Colonic mucosa (tissue), 4 donors: ENCODE results near the gene DNAH8. TPM values are rescaled to one million over a fixed set of nuclear protein-coding genes. Genes with fewer than 3 reads are reported as not detected.
"Not testable (repeated sequence)": the region's sequence is repeated elsewhere in the genome, so short reads cannot be mapped to it uniquely, and the experiment has no call there.

ENCODE experiments used
- DNase-seq: peaks from one replicate; pipeline ENCODE4 v3.0.0-alpha.2; 2020
- H3K27ac ChIP-seq: fragments of 200-600 bp; one replicate; pipeline ENCODE4 v1.8.0; 2021
- H3K27me3 ChIP-seq: fragments of 200-600 bp; one replicate; pipeline ENCODE4 v1.8.0; 2021
- H3K36me3 ChIP-seq: fragments of 200-600 bp; one replicate; pipeline ENCODE4 v1.8.0; 2021
- H3K4me1 ChIP-seq: fragments of 200-600 bp; one replicate; pipeline ENCODE4 v1.8.0; 2021; ENCODE audit warnings: mild to moderate bottlenecking
- H3K4me3 ChIP-seq: fragments of 200-600 bp; one replicate; pipeline ENCODE4 v1.8.0; 2021
- H3K9ac ChIP-seq, 2 donors: one replicate each; pipeline ENCODE4 v1.7.0; 2013; ENCODE audit warnings: control low read depth in 2 of 2, low read depth in 2 of 2, low read length in 2 of 2
- H3K9me3 ChIP-seq: fragments of 200-600 bp; one replicate; pipeline ENCODE4 v1.8.0; 2021
- CTCF ChIP-seq: fragments of 200-600 bp; IDR thresholded peaks from one replicate; pipeline ENCODE4 v1.8.0; 2022; ENCODE audit warnings: antibody characterized with exemption, mild to moderate bottlenecking
- intact Hi-C: fragments of 100-400 bp; cut with DNase I; formaldehyde crosslinking; loops from one replicate; pipeline ENCODE4 v1.14.1; 2022
- total RNA-seq, 2 donors: library from RNA; stranded (reverse); fragmentation: NEBNext Ultra II Directional in 1 of 2; extraction: Animal tissue kit (Norgen Biotek cat#: 25700) in 1 of 2; gene quantifications; one replicate each; pipeline ENCODE4 v1.2.1, GENCODE V29; 2021
- donor health status: healthy.
- donor health status: DM: no; HTN: no; CAD: no.
- donor health status: DM: no; HTN: no; CAD: no.

Gene DNAH8
- total RNA-seq, 2 donors from 2014 or later, result not detected

- no peak for DNase-seq
- no peaks in the 10 kb centered on the region for H3K27me3 ChIP-seq
- no peak overlapping the region for H3K9ac ChIP-seq
Observed at GRCh38 chr6:38786486-38786885, 71.4 kb downstream of the DNAH8 start.

GRCh38 chr6:38789256-38789655, 74.1 kb downstream of the DNAH8 start:
- H3K36me3 ChIP-seq, result no peaks in the 10 kb centered on the region
- intact Hi-C loops, result no loop called here
- H3K4me1 ChIP-seq, result no peaks in the 10 kb centered on the region
- no peak overlapping the region for H3K27ac ChIP-seq
- DNase-seq, result no peak
- no peaks in the 10 kb centered on the region for H3K9me3 ChIP-seq
- no peaks in the 10 kb centered on the region for H3K27me3 ChIP-seq
- TF ChIP-seq CTCF, result no peak
- no peak overlapping the region for H3K4me3 ChIP-seq
- no peak overlapping the region for H3K9ac ChIP-seq

More at GRCh38 chr6:38786486-38786885, 71.4 kb downstream of the DNAH8 start:
- Histone ChIP-seq H3K36me3 (no peaks in the 10 kb centered on the region), H3K4me3 (no peak overlapping the region), H3K27ac (no peak overlapping the region), H3K9me3 (no peaks in the 10 kb centered on the region), H3K4me1 (no peaks in the 10 kb centered on the region)
- intact Hi-C loops, result no loop called here
- TF ChIP-seq CTCF, result no peak

- H3K27ac ChIP-seq, result no peak overlapping the region
- DNase-seq, result no peak
- intact Hi-C loops, result no loop called here
- no peaks in the 10 kb centered on the region for H3K4me1 ChIP-seq
- no peaks in the 10 kb centered on the region for H3K36me3 ChIP-seq
- no peak overlapping the region for H3K4me3 ChIP-seq
- H3K9me3 ChIP-seq, result no peaks in the 10 kb centered on the region
- no peaks in the 10 kb centered on the region for H3K27me3 ChIP-seq
- no peak overlapping the region for H3K9ac ChIP-seq
- no peak for TF ChIP-seq CTCF
Observed at GRCh38 chr6:38792356-38792755, 77.2 kb downstream of the DNAH8 start.

GRCh38 chr6:38794682-38795081, 79.6 kb downstream of the DNAH8 start:
- Histone ChIP-seq H3K36me3 (no peaks in the 10 kb centered on the region), H3K9ac (no peak overlapping the region), H3K4me3 (no peak overlapping the region), H3K27ac (no peak overlapping the region), H3K9me3 (no peaks in the 10 kb centered on the region), H3K27me3 (no peaks in the 10 kb centered on the region), H3K4me1 (no peaks in the 10 kb centered on the region)
- no peak for DNase-seq
- TF ChIP-seq CTCF, result no peak
- intact Hi-C loops, result no loop called here

- intact Hi-C loops, result no loop called here
- H3K9ac ChIP-seq, result no peak overlapping the region
- H3K4me1 ChIP-seq, result no peaks in the 10 kb centered on the region
- DNase-seq, result no peak
- no peak overlapping the region for H3K27ac ChIP-seq
- no peaks in the 10 kb centered on the region for H3K9me3 ChIP-seq
- H3K27me3 ChIP-seq, result no peaks in the 10 kb centered on the region
- no peak overlapping the region for H3K4me3 ChIP-seq
- no peaks in the 10 kb centered on the region for H3K36me3 ChIP-seq
- no peak for TF ChIP-seq CTCF
Observed at GRCh38 chr6:38796006-38796405, 80.9 kb downstream of the DNAH8 start.

- H3K9me3 ChIP-seq, H3K27me3 ChIP-seq, intact Hi-C loops, H3K4me3 ChIP-seq, H3K4me1 ChIP-seq, DNase-seq, H3K9ac ChIP-seq, H3K27ac ChIP-seq, H3K36me3 ChIP-seq: not testable (repeated sequence)
Observed at GRCh38 chr6:38796437-38796836, 81.3 kb downstream of the DNAH8 start.
